Activated naive CD8-positive, alpha-beta T cell treated with anti-CD3 and anti-CD28 coated beads, Interleukin-2, amount 50 U/mL, for 24 hours (primary cell): ENCODE data around the gene NCBP1.
"Not testable (repeated sequence)": the region's sequence is repeated elsewhere in the genome, so short reads cannot be mapped to it uniquely, and the experiment has no call there.

ENCODE experiments used
- ATAC-seq: fragments of 150-1000 bp; cut with Tn5 transposase; one replicate; pipeline ENCODE4 v1.10.0; 2021
- DNase-seq: peaks from one replicate; pipeline ENCODE4 v3.0.0; 2021
- H3K27ac Mint-ChIP-seq: one replicate; pipeline ENCODE4 v1.8.0; 2021; ENCODE audit warnings: mild to moderate bottlenecking, mixed read lengths
- H3K27me3 Mint-ChIP-seq: one replicate; pipeline ENCODE4 v1.8.0; 2021; ENCODE audit warnings: mixed read lengths
- H3K36me3 Mint-ChIP-seq: one replicate; pipeline ENCODE4 v1.8.0; 2021; ENCODE audit warnings: low read depth, mixed read lengths
- H3K4me1 Mint-ChIP-seq: one replicate; pipeline ENCODE4 v1.8.0; 2021; ENCODE audit warnings: mixed read lengths
- H3K4me3 Mint-ChIP-seq: one replicate; pipeline ENCODE4 v1.8.0; 2021; ENCODE audit warnings: mild to moderate bottlenecking, moderate library complexity, mixed read lengths
- H3K9me3 Mint-ChIP-seq: one replicate; pipeline ENCODE4 v1.8.0; 2021; ENCODE audit warnings: mixed read lengths

The NCBP1 gene

GRCh38 chr9:97672403-97672802, 38.8 kb downstream of the NCBP1 start:
- no peak overlapping the region for H3K27ac Mint-ChIP-seq
- ATAC-seq (no peak), DNase-seq (no peak)
- peaks cover 25% of the 10 kb centered on the region for H3K4me1 Mint-ChIP-seq
- H3K27me3 Mint-ChIP-seq, result no peaks in the 10 kb centered on the region
- no peak overlapping the region for H3K4me3 Mint-ChIP-seq
- no peaks in the 10 kb centered on the region for H3K9me3 Mint-ChIP-seq
- peaks cover 74% of the 10 kb centered on the region for H3K36me3 Mint-ChIP-seq

- Mint-ChIP-seq H3K4me1 (peaks cover 10% of the 10 kb centered on the region), H3K4me3 (no peak overlapping the region), H3K36me3 (peaks cover 74% of the 10 kb centered on the region), H3K27me3 (no peaks in the 10 kb centered on the region), H3K9me3 (no peaks in the 10 kb centered on the region), H3K27ac (no peak overlapping the region)
- no peak for DNase-seq
- no peak for ATAC-seq
Observed at GRCh38 chr9:97673922-97674321, 40.3 kb downstream of the NCBP1 start.

GRCh38 chr9:97675655-97676054, 42.0 kb downstream of the NCBP1 start:
- peaks cover 10% of the 10 kb centered on the region for H3K4me1 Mint-ChIP-seq
- peak; percentile 38 for ATAC-seq
- DNase-seq, result no peak
- H3K36me3 Mint-ChIP-seq, result peaks cover 73% of the 10 kb centered on the region
- no peaks in the 10 kb centered on the region for H3K9me3 Mint-ChIP-seq
- no peak overlapping the region for H3K4me3 Mint-ChIP-seq
- no peaks in the 10 kb centered on the region for H3K27me3 Mint-ChIP-seq
- no peak overlapping the region for H3K27ac Mint-ChIP-seq

- Mint-ChIP-seq H3K4me3 (no peak overlapping the region), H3K4me1 (peaks cover 4% of the 10 kb centered on the region), H3K9me3 (no peaks in the 10 kb centered on the region), H3K27me3 (no peaks in the 10 kb centered on the region), H3K27ac (no peak overlapping the region), H3K36me3 (peaks cover 35% of the 10 kb centered on the region)
- ATAC-seq, result no peak
- DNase-seq, result no peak
Observed at GRCh38 chr9:97682242-97682641, 48.6 kb downstream of the NCBP1 start.

GRCh38 chr9:97688654-97689053, 55.0 kb downstream of the NCBP1 start:
- Mint-ChIP-seq H3K4me3 (no peak overlapping the region), H3K36me3 (peaks cover 39% of the 10 kb centered on the region), H3K9me3 (no peaks in the 10 kb centered on the region), H3K4me1 (peaks cover 6% of the 10 kb centered on the region), H3K27ac (no peak overlapping the region), H3K27me3 (no peaks in the 10 kb centered on the region)
- no peak for DNase-seq
- no peak for ATAC-seq

GRCh38 chr9:97689401-97690180, 56.0 kb downstream of the NCBP1 start:
- peaks cover 33% of the 10 kb centered on the region for H3K36me3 Mint-ChIP-seq
- ATAC-seq, result no peak
- no peaks in the 10 kb centered on the region for H3K27me3 Mint-ChIP-seq
- H3K27ac Mint-ChIP-seq, result no peak overlapping the region
- H3K4me1 Mint-ChIP-seq, result peaks cover 16% of the 10 kb centered on the region
- no peak for DNase-seq
- no peak overlapping the region for H3K4me3 Mint-ChIP-seq
- H3K9me3 Mint-ChIP-seq, result no peaks in the 10 kb centered on the region

GRCh38 chr9:97694769-97695168, 61.1 kb downstream of the NCBP1 start:
- H3K36me3 Mint-ChIP-seq, result peaks cover 17% of the 10 kb centered on the region
- peaks cover 55% of the 10 kb centered on the region for H3K4me1 Mint-ChIP-seq
- ATAC-seq (no peak), DNase-seq (no peak)
- H3K27me3 Mint-ChIP-seq, result no peaks in the 10 kb centered on the region
- peak overlapping the region; percentile 96 for H3K4me3 Mint-ChIP-seq
- H3K9me3 Mint-ChIP-seq, result no peaks in the 10 kb centered on the region
- H3K27ac Mint-ChIP-seq, result peak overlapping the region; percentile 50

- Mint-ChIP-seq H3K27ac (peak overlapping the region; percentile 87), H3K36me3 (peaks cover 12% of the 10 kb centered on the region), H3K4me3 (peak overlapping the region; percentile 96), H3K4me1 (peaks cover 56% of the 10 kb centered on the region), H3K9me3 (no peaks in the 10 kb centered on the region), H3K27me3 (no peaks in the 10 kb centered on the region)
- ATAC-seq, result no peak
- DNase-seq, result no peak
Observed at GRCh38 chr9:97695390-97695789, 61.8 kb downstream of the NCBP1 start.

GRCh38 chr9:97695995-97696802, 62.6 kb downstream of the NCBP1 start:
- Mint-ChIP-seq H3K27me3 (peaks cover 3% of the 10 kb centered on the region), H3K9me3 (no peaks in the 10 kb centered on the region), H3K27ac (peak overlapping the region; percentile 87), H3K4me3 (peak overlapping the region; percentile 96), H3K4me1 (peaks cover 57% of the 10 kb centered on the region), H3K36me3 (peaks cover 12% of the 10 kb centered on the region)
- DNase-seq (no peak), ATAC-seq (peak; percentile 21)

- H3K4me1 Mint-ChIP-seq, result peaks cover 65% of the 10 kb centered on the region
- H3K27ac Mint-ChIP-seq, result peak within 1 kb of the TSS; percentile 87
- no peaks in the 10 kb centered on the region for H3K9me3 Mint-ChIP-seq
- DNase-seq (peak; percentile 98), ATAC-seq (peak; percentile 97)
- peaks cover 6% of the 10 kb centered on the region for H3K27me3 Mint-ChIP-seq
- H3K36me3 Mint-ChIP-seq, result peaks cover 12% of the 10 kb centered on the region
- H3K4me3 Mint-ChIP-seq, result peak within 1 kb of the TSS; percentile 96
Observed at GRCh38 chr9:97696803-97697601, 63.4 kb downstream of the NCBP1 start, which contains the start of gene XPA. Gene XPA, minus strand, starts transcription at chr9:97697340. Its CDS starts 48 bp downstream, at chr9:97697292.

GRCh38 chr9:97697837-97698236, 64.2 kb downstream of the NCBP1 start:
- DNase-seq (no peak), ATAC-seq (no peak)
- peak overlapping the region; percentile 81 for H3K27ac Mint-ChIP-seq
- peaks cover 8% of the 10 kb centered on the region for H3K36me3 Mint-ChIP-seq
- H3K9me3 Mint-ChIP-seq, result no peaks in the 10 kb centered on the region
- H3K27me3 Mint-ChIP-seq, result peaks cover 6% of the 10 kb centered on the region
- H3K4me1 Mint-ChIP-seq, result peaks cover 70% of the 10 kb centered on the region
- H3K4me3 Mint-ChIP-seq, result peak overlapping the region; percentile 96

- Mint-ChIP-seq H3K4me1 (peaks cover 69% of the 10 kb centered on the region), H3K27ac (no peak overlapping the region), H3K4me3 (no peak overlapping the region), H3K36me3 (no peaks in the 10 kb centered on the region), H3K9me3 (no peaks in the 10 kb centered on the region), H3K27me3 (peaks cover 6% of the 10 kb centered on the region)
- ATAC-seq, result no peak
- DNase-seq, result no peak
Observed at GRCh38 chr9:97698865-97699264, 65.2 kb downstream of the NCBP1 start.

- not testable (repeated sequence) for H3K27me3 Mint-ChIP-seq, H3K36me3 Mint-ChIP-seq, ATAC-seq, DNase-seq, H3K27ac Mint-ChIP-seq, H3K4me3 Mint-ChIP-seq, H3K9me3 Mint-ChIP-seq
- peaks cover 69% of the 10 kb centered on the region for H3K4me1 Mint-ChIP-seq
Observed at GRCh38 chr9:97699281-97699680, 65.7 kb downstream of the NCBP1 start.

GRCh38 chr9:97699824-97700223, 66.2 kb downstream of the NCBP1 start:
- not testable (repeated sequence) for H3K27me3 Mint-ChIP-seq, H3K36me3 Mint-ChIP-seq, H3K27ac Mint-ChIP-seq, H3K9me3 Mint-ChIP-seq, ATAC-seq, H3K4me3 Mint-ChIP-seq, DNase-seq
- H3K4me1 Mint-ChIP-seq, result peaks cover 69% of the 10 kb centered on the region
